HFF-Myc (cell line): ENCODE measurements around the gene SCO2.

Experiments used
- DNase-seq: peaks from one replicate; pipeline ENCODE4 v3.0.0-alpha.2; 2011; ENCODE audit warnings: low read depth; ENCODE audit errors: extremely low read depth
- H3K4me3 ChIP-seq: replicated peaks from 2 replicates; pipeline ENCODE4 v1.5.1; 2011; ENCODE audit warnings: low read depth, mild to moderate bottlenecking, control low read depth, low read length
- CTCF ChIP-seq: IDR thresholded peaks from 2 replicates; pipeline ENCODE4 v1.5.1; 2012; ENCODE audit warnings: mild to moderate bottlenecking, low read depth, low read length, control low read depth; ENCODE audit errors: missing control alignments

SCO2 gene

GRCh38 chr22:50530877-50531545 lies 5.6 kb upstream of the SCO2 start:
- no peak for DNase-seq
- no peak for TF ChIP-seq CTCF
- H3K4me3 ChIP-seq, result peak overlapping the region; percentile 43

- no peak for TF ChIP-seq CTCF
- no peak for DNase-seq
- H3K4me3 ChIP-seq, result peak overlapping the region; percentile 43
These were observed 5.1 kb upstream of the SCO2 start for GRCh38 chr22:50530580-50530876.

GRCh38 chr22:50529897-50530579 lies 4.6 kb upstream of the SCO2 start, which contains the start of gene TYMP:
Gene TYMP, minus strand, starts transcription at chr22:50530012. Its CDS starts 303 bp downstream, at chr22:50529709.
- TF ChIP-seq CTCF, result no peak
- H3K4me3 ChIP-seq, result peak within 1 kb of the TSS; percentile 43
- no peak for DNase-seq

- peak overlapping the region; percentile 43 for H3K4me3 ChIP-seq
- no peak for DNase-seq
- no peak for TF ChIP-seq CTCF
These were observed 4.1 kb upstream of the SCO2 start for GRCh38 chr22:50529416-50529896.

- no peak for TF ChIP-seq CTCF
- DNase-seq, result no peak
- H3K4me3 ChIP-seq, result peak overlapping the region; percentile 43
These were observed 3.5 kb upstream of the SCO2 start for GRCh38 chr22:50528682-50529415.

- no peak for TF ChIP-seq CTCF
- DNase-seq, result no peak
- no peak overlapping the region for H3K4me3 ChIP-seq
These were observed 2.7 kb upstream of the SCO2 start for GRCh38 chr22:50527921-50528681.
